Progenitor cell of endocrine pancreas (in vitro differentiated cells): ENCODE results near the gene ZNF410. TPM values are rescaled to one million over a fixed set of nuclear protein-coding genes. Genes with fewer than 3 reads are reported as not detected.

Experiments used
- DNase-seq: peaks from one replicate; pipeline ENCODE4 v3.0.0; 2021; ENCODE audit warnings: low spot score; ENCODE audit not compliant: unreplicated experiment
- H3K27ac Mint-ChIP-seq: 2 replicates; pipeline ENCODE4 v1.8.0; 2021; ENCODE audit warnings: mild to moderate bottlenecking, moderate library complexity, mixed read lengths
- H3K27me3 Mint-ChIP-seq: 2 replicates; pipeline ENCODE4 v1.8.0; 2021; ENCODE audit warnings: mixed read lengths
- H3K36me3 Mint-ChIP-seq: 2 replicates; pipeline ENCODE4 v1.8.0; 2022; ENCODE audit warnings: mixed read lengths; ENCODE audit not compliant: insufficient read depth
- H3K4me1 Mint-ChIP-seq: 2 replicates; pipeline ENCODE4 v1.8.0; 2021; ENCODE audit warnings: low read depth, mixed read lengths
- H3K4me3 Mint-ChIP-seq: 2 replicates; pipeline ENCODE4 v1.8.0; 2021; ENCODE audit warnings: low read depth, mild to moderate bottlenecking, moderate library complexity, mixed read lengths
- H3K9me3 Mint-ChIP-seq: 2 replicates; pipeline ENCODE4 v1.8.0; 2021; ENCODE audit warnings: low read depth, mixed read lengths
- total RNA-seq: library from RNA; stranded (reverse); gene quantifications from 2 replicates; pipeline ENCODE4 v1.2.1, GENCODE V29; 2021
- TF ChIP-seq, protein P1 (sequence below): fragments of 200-600 bp; sonication (generic); IDR thresholded peaks from one replicate; pipeline ENCODE4 v1.5.0; 2021; ENCODE audit warnings: antibody characterized with exemption, mild to moderate bottlenecking; ENCODE audit not compliant: unreplicated experiment

The ZNF410 gene
- total RNA-seq, 1 donor from 2014 or later: 49.9 TPM

DNA sequence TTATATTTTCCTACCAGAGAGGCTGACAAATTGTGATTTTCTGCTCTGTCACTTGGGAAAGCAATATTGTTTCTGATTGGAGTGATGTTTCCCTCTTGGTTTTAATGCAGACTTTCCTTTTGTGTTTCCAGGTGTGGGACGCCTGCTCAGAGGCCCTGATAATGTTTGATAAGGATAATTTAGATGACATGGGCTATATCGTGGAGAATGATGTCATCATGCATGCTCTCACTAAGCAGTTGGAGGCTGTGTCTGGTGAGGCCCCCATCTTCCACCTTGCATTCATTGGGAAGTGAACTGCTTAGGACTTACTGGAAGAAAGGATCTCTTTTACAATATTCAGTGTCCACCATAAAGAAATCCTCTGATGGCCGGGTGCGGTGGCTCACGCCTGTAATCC lies 69.0 kb downstream of the ZNF410 start:
- TF ChIP-seq, protein P1, sequence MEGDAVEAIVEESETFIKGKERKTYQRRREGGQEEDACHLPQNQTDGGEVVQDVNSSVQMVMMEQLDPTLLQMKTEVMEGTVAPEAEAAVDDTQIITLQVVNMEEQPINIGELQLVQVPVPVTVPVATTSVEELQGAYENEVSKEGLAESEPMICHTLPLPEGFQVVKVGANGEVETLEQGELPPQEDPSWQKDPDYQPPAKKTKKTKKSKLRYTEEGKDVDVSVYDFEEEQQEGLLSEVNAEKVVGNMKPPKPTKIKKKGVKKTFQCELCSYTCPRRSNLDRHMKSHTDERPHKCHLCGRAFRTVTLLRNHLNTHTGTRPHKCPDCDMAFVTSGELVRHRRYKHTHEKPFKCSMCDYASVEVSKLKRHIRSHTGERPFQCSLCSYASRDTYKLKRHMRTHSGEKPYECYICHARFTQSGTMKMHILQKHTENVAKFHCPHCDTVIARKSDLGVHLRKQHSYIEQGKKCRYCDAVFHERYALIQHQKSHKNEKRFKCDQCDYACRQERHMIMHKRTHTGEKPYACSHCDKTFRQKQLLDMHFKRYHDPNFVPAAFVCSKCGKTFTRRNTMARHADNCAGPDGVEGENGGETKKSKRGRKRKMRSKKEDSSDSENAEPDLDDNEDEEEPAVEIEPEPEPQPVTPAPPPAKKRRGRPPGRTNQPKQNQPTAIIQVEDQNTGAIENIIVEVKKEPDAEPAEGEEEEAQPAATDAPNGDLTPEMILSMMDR: no peak
- Mint-ChIP-seq H3K36me3 (peaks cover 23% of the 10 kb centered on the region), H3K27me3 (no peaks in the 10 kb centered on the region), H3K9me3 (no peaks in the 10 kb centered on the region), H3K4me1 (peaks cover 1% of the 10 kb centered on the region), H3K4me3 (no peak overlapping the region), H3K27ac (no peak overlapping the region)
- DNase-seq: no peak

GRCh38 chr14:73958591-73958990 lies 71.9 kb downstream of the ZNF410 start:
- TF ChIP-seq, protein P1: no peak
- no peak overlapping the region for H3K27ac Mint-ChIP-seq
- DNase-seq: no peak
- no peaks in the 10 kb centered on the region for H3K27me3 Mint-ChIP-seq
- H3K4me3 Mint-ChIP-seq: no peak overlapping the region
- H3K36me3 Mint-ChIP-seq: peaks cover 31% of the 10 kb centered on the region
- no peaks in the 10 kb centered on the region for H3K4me1 Mint-ChIP-seq
- H3K9me3 Mint-ChIP-seq: no peaks in the 10 kb centered on the region

DNA sequence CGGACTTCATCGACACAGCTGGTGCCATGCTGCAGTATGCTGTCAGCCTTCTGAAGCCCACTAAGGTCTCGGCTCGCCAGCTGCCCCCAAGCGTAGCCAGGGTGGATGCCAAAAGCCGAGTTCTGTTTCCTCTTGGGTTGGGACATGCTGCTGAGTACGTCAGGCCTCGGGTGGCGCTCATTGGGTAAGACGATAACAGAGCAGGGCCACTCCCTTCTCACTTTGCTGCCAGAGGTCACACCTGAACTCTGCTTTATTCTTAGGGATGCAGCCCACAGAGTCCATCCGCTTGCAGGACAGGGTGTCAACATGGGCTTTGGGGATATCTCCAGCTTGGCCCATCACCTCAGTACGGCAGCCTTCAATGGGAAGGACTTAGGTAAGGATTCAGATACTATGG lies 74.5 kb downstream of the ZNF410 start:
- Mint-ChIP-seq H3K9me3 (no peaks in the 10 kb centered on the region), H3K27me3 (no peaks in the 10 kb centered on the region), H3K36me3 (peaks cover 28% of the 10 kb centered on the region), H3K4me3 (no peak overlapping the region), H3K27ac (no peak overlapping the region), H3K4me1 (no peaks in the 10 kb centered on the region)
- no peak for DNase-seq
- TF ChIP-seq, protein P1: no peak

GRCh38 chr14:73965216-73965615 lies 78.6 kb downstream of the ZNF410 start:
- Mint-ChIP-seq H3K4me1 (no peaks in the 10 kb centered on the region), H3K27ac (no peak overlapping the region), H3K27me3 (no peaks in the 10 kb centered on the region), H3K9me3 (no peaks in the 10 kb centered on the region), H3K4me3 (no peak overlapping the region), H3K36me3 (peaks cover 25% of the 10 kb centered on the region)
- TF ChIP-seq, protein P1: no peak
- DNase-seq: no peak

- Mint-ChIP-seq H3K4me1 (no peaks in the 10 kb centered on the region), H3K27me3 (no peaks in the 10 kb centered on the region), H3K9me3 (no peaks in the 10 kb centered on the region), H3K36me3 (peaks cover 12% of the 10 kb centered on the region), H3K27ac (no peak overlapping the region), H3K4me3 (no peak overlapping the region)
- DNase-seq: no peak
- TF ChIP-seq, protein P1: no peak
Observed at GRCh38 chr14:73968885-73969284, 82.2 kb downstream of the ZNF410 start.
